ENCODE data around the gene TMPRSS12.
"Not testable (repeated sequence)": the region's sequence is repeated elsewhere in the genome, so short reads cannot be mapped to it uniquely, and the experiment has no call there.

TMPRSS12 gene

GRCh38 chr12:50848963-50849362, 6.2 kb downstream of the TMPRSS12 start:
- Histone ChIP-seq H3K9me3 (ENCODE audit: control insufficient read depth, insufficient read depth, low read length) (no peaks in the 10 kb centered on the region), H3K79me2 (ENCODE audit: control insufficient read depth, low read length) (no peaks in the 10 kb centered on the region), H3K27me3 (ENCODE audit: control insufficient read depth, low read length) (peaks cover 22% of the 10 kb centered on the region; the same call in 1 of the 2 replicates), H3K9me2 (replicated peaks; ENCODE audit: control insufficient read depth, low read length) (no peaks in the 10 kb centered on the region), H3K4me1 (ENCODE audit: control insufficient read depth, low read length) (no peaks in the 10 kb centered on the region), H4K20me1 (ENCODE audit: control insufficient read depth, insufficient read depth, low read depth, low read length) (no peaks in the 10 kb centered on the region), H3K4me3 (ENCODE audit: low read length) (no peak overlapping the region), H3K27ac (ENCODE audit: low read depth, low read length) (no peak overlapping the region), H3K4me2 (ENCODE audit: low read length) (no peak overlapping the region), H3F3A (ENCODE audit: control insufficient read depth, insufficient read depth) (no peaks in the 10 kb centered on the region), H3K36me3 (ENCODE audit: control insufficient read depth, low read length) (no peaks in the 10 kb centered on the region)
- TF ChIP-seq EZH2phosphoT487 (IDR thresholded peaks at IDR 0.05; ENCODE audit: borderline replicate concordance, low read length) (no peak), CTCF (IDR thresholded peaks at IDR 0.05; ENCODE audit: low read depth, low read length, poor library complexity, severe bottlenecking) (no peak)

GRCh38 chr12:50855218-50855617, 12.5 kb downstream of the TMPRSS12 start:
- peaks cover 17% of the 10 kb centered on the region; the same call in 1 of the 2 replicates for H3K27me3 ChIP-seq (ENCODE audit: control insufficient read depth, low read length)
- not testable (repeated sequence) for H3K4me3 ChIP-seq (ENCODE audit: low read length); H4K20me1 ChIP-seq (ENCODE audit: control insufficient read depth, insufficient read depth, low read depth, low read length); H3K27ac ChIP-seq (ENCODE audit: low read depth, low read length); H3K4me2 ChIP-seq (ENCODE audit: low read length); H3K79me2 ChIP-seq (ENCODE audit: control insufficient read depth, low read length); H3K9me3 ChIP-seq (ENCODE audit: control insufficient read depth, insufficient read depth, low read length); H3K4me1 ChIP-seq (ENCODE audit: control insufficient read depth, low read length); H3K36me3 ChIP-seq (ENCODE audit: control insufficient read depth, low read length); H3F3A ChIP-seq (ENCODE audit: control insufficient read depth, insufficient read depth); H3K9me2 ChIP-seq (replicated peaks; ENCODE audit: control insufficient read depth, low read length)

- H3K27me3 ChIP-seq (ENCODE audit: control insufficient read depth, low read length) = peaks cover 14% of the 10 kb centered on the region; the same call in 1 of the 2 replicates
- not testable (repeated sequence) for H3F3A ChIP-seq (ENCODE audit: control insufficient read depth, insufficient read depth); H3K9me2 ChIP-seq (replicated peaks; ENCODE audit: control insufficient read depth, low read length); H4K20me1 ChIP-seq (ENCODE audit: control insufficient read depth, insufficient read depth, low read depth, low read length); H3K27ac ChIP-seq (ENCODE audit: low read depth, low read length); H3K4me3 ChIP-seq (ENCODE audit: low read length); H3K36me3 ChIP-seq (ENCODE audit: control insufficient read depth, low read length); H3K4me1 ChIP-seq (ENCODE audit: control insufficient read depth, low read length); H3K9me3 ChIP-seq (ENCODE audit: control insufficient read depth, insufficient read depth, low read length); H3K4me2 ChIP-seq (ENCODE audit: low read length); H3K79me2 ChIP-seq (ENCODE audit: control insufficient read depth, low read length)
Measured at GRCh38 chr12:50855679-50856078, 13.0 kb downstream of the TMPRSS12 start.

- no peaks in the 10 kb centered on the region for H3K27me3 ChIP-seq (ENCODE audit: control insufficient read depth, low read length)
- H3K9me2 ChIP-seq (replicated peaks; ENCODE audit: control insufficient read depth, low read length) = no peaks in the 10 kb centered on the region
- H3K79me2 ChIP-seq (ENCODE audit: control insufficient read depth, low read length) = no peaks in the 10 kb centered on the region
- H3K4me3 ChIP-seq (ENCODE audit: low read length) = no peak overlapping the region
- H4K20me1 ChIP-seq (ENCODE audit: control insufficient read depth, insufficient read depth, low read depth, low read length) = no peaks in the 10 kb centered on the region
- no peaks in the 10 kb centered on the region for H3K36me3 ChIP-seq (ENCODE audit: control insufficient read depth, low read length)
- H3K9me3 ChIP-seq (ENCODE audit: control insufficient read depth, insufficient read depth, low read length) = no peaks in the 10 kb centered on the region
- H3K27ac ChIP-seq (ENCODE audit: low read depth, low read length) = no peak overlapping the region
- no peak overlapping the region for H3K4me2 ChIP-seq (ENCODE audit: low read length)
- no peaks in the 10 kb centered on the region for H3K4me1 ChIP-seq (ENCODE audit: control insufficient read depth, low read length)
- TF ChIP-seq CTCF (IDR thresholded peaks at IDR 0.05; ENCODE audit: low read depth, low read length, poor library complexity, severe bottlenecking) (no peak), EZH2phosphoT487 (IDR thresholded peaks at IDR 0.05; ENCODE audit: borderline replicate concordance, low read length) (no peak)
- H3F3A ChIP-seq (ENCODE audit: control insufficient read depth, insufficient read depth) = no peaks in the 10 kb centered on the region
Measured at GRCh38 chr12:50859621-50860310, 17.0 kb downstream of the TMPRSS12 start.

Measured in DOHH2 (cell line).